ENCODE measurements around the gene GSTCD. TPM values are rescaled to one million over a fixed set of nuclear protein-coding genes. Genes with fewer than 3 reads are reported as not detected.
"Not testable (repeated sequence)": the region's sequence is repeated elsewhere in the genome, so short reads cannot be mapped to it uniquely, and the experiment has no call there.

Gene GSTCD
- total RNA-seq, 2 donors from 2014 or later, result 24.7 to 30.6 TPM

- no peak for TF ChIP-seq CTCF (conservative IDR thresholded peaks at IDR 0.05)
- Histone ChIP-seq H3K4me3 (ENCODE audit: low read length) (no peak overlapping the region), H3K9ac (ENCODE audit: extremely low read depth, low read length, poor library complexity, severe bottlenecking) (no peak overlapping the region), H3K9me3 (ENCODE audit: control insufficient read depth, low read length) (no peaks in the 10 kb centered on the region), H3K36me3 (ENCODE audit: control insufficient read depth, insufficient read depth, low read length) (peaks cover 20% of the 10 kb centered on the region), H3K4me1 (ENCODE audit: control insufficient read depth, insufficient read depth, low read length) (no peaks in the 10 kb centered on the region), H3K27me3 (ENCODE audit: control insufficient read depth, insufficient read depth, low read length, poor library complexity, severe bottlenecking) (no peaks in the 10 kb centered on the region), H3K27ac (ENCODE audit: low read depth, low read length) (no peak overlapping the region)
- Mint-ChIP-seq H3K4me1 (no peaks in the 10 kb centered on the region), H3K36me3 (ENCODE audit: low read depth) (peaks cover 4% of the 10 kb centered on the region), H3K9me3 (no peaks in the 10 kb centered on the region), H3K27ac (no peak overlapping the region), H3K4me3 (no peak overlapping the region), H3K27me3 (ENCODE audit: insufficient read depth) (no peaks in the 10 kb centered on the region)
- WGBS, 2 experiments (ENCODE audit: insufficient coverage in 1 of 2, insufficient read length in 1 of 2), result 96% methylated on average over 2 of the region's 2 CpGs; no CpG with 5 or more reads in 1 of the 2 experiments
- no peak for DNase-seq
Measured at GRCh38 chr4:105843941-105844340, 135.4 kb downstream of the GSTCD start.

- no peak overlapping the region for H3K4me3 Mint-ChIP-seq
- peaks cover 3% of the 10 kb centered on the region for H3K36me3 Mint-ChIP-seq (ENCODE audit: low read depth)
- WGBS, 2 experiments (ENCODE audit: insufficient coverage in 1 of 2, insufficient read length in 1 of 2), result 76 to 87% methylated on average over 2 to 3 of the region's 3 CpGs
- no peak for DNase-seq
- peaks cover 17% of the 10 kb centered on the region for H3K36me3 ChIP-seq (ENCODE audit: control insufficient read depth, insufficient read depth, low read length)
- H3K9ac ChIP-seq (ENCODE audit: extremely low read depth, low read length, poor library complexity, severe bottlenecking), result no peak overlapping the region
- no peaks in the 10 kb centered on the region for H3K4me1 ChIP-seq (ENCODE audit: control insufficient read depth, insufficient read depth, low read length)
- H3K27me3 ChIP-seq (ENCODE audit: control insufficient read depth, insufficient read depth, low read length, poor library complexity, severe bottlenecking), result no peaks in the 10 kb centered on the region
- H3K4me1 Mint-ChIP-seq, result no peaks in the 10 kb centered on the region
- no peak overlapping the region for H3K27ac Mint-ChIP-seq
- no peaks in the 10 kb centered on the region for H3K27me3 Mint-ChIP-seq (ENCODE audit: insufficient read depth)
- H3K4me3 ChIP-seq (ENCODE audit: low read length), result no peak overlapping the region
- TF ChIP-seq CTCF (conservative IDR thresholded peaks at IDR 0.05), result no peak
- no peaks in the 10 kb centered on the region for H3K9me3 Mint-ChIP-seq
- peak overlapping the region; percentile 41 for H3K27ac ChIP-seq (ENCODE audit: low read depth, low read length)
- no peaks in the 10 kb centered on the region for H3K9me3 ChIP-seq (ENCODE audit: control insufficient read depth, low read length)
Measured at GRCh38 chr4:105845559-105845958, 137.0 kb downstream of the GSTCD start.

GRCh38 chr4:105848359-105848758 lies 139.8 kb downstream of the GSTCD start:
- not testable (repeated sequence) for H3K4me1 ChIP-seq (ENCODE audit: control insufficient read depth, insufficient read depth, low read length); H3K27me3 ChIP-seq (ENCODE audit: control insufficient read depth, insufficient read depth, low read length, poor library complexity, severe bottlenecking); H3K27ac Mint-ChIP-seq; H3K4me1 Mint-ChIP-seq; H3K9me3 Mint-ChIP-seq; H3K27me3 Mint-ChIP-seq (ENCODE audit: insufficient read depth); H3K4me3 Mint-ChIP-seq; DNase-seq; H3K36me3 ChIP-seq (ENCODE audit: control insufficient read depth, insufficient read depth, low read length); H3K4me3 ChIP-seq (ENCODE audit: low read length); H3K9me3 ChIP-seq (ENCODE audit: control insufficient read depth, low read length); H3K36me3 Mint-ChIP-seq (ENCODE audit: low read depth); H3K27ac ChIP-seq (ENCODE audit: low read depth, low read length); H3K9ac ChIP-seq (ENCODE audit: extremely low read depth, low read length, poor library complexity, severe bottlenecking)
- 98 to 100% methylated on average over 4 to 5 of the region's 6 CpGs for WGBS, 2 experiments (ENCODE audit: insufficient coverage in 1 of 2, insufficient read length in 1 of 2)

DNA sequence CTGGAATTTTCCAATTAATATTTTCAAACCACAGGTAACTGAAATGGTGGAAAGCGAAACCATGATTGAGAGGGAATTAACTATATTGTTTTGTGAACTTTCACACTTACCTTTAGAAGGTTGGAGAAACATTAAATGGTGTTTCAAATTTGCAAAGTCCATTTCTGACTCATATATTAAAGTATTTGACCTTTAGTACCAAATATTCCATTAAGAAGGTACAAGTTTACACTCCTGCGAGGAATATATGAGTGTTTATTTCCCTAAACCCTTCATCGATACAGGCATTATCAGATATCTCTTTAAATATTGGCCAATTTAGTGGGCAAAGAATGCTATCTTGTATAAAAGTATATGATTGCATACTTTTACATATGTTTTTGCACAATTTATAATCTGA lies 142.6 kb downstream of the GSTCD start:
- Histone ChIP-seq H3K36me3 (ENCODE audit: control insufficient read depth, insufficient read depth, low read length) (peaks cover 4% of the 10 kb centered on the region), H3K4me3 (ENCODE audit: low read length) (no peak overlapping the region), H3K9me3 (ENCODE audit: control insufficient read depth, low read length) (no peaks in the 10 kb centered on the region), H3K9ac (ENCODE audit: extremely low read depth, low read length, poor library complexity, severe bottlenecking) (no peak overlapping the region), H3K4me1 (ENCODE audit: control insufficient read depth, insufficient read depth, low read length) (no peaks in the 10 kb centered on the region), H3K27ac (ENCODE audit: low read depth, low read length) (no peak overlapping the region), H3K27me3 (ENCODE audit: control insufficient read depth, insufficient read depth, low read length, poor library complexity, severe bottlenecking) (no peaks in the 10 kb centered on the region)
- H3K27me3 Mint-ChIP-seq (ENCODE audit: insufficient read depth), result no peaks in the 10 kb centered on the region
- H3K27ac Mint-ChIP-seq, result no peak overlapping the region
- no peak overlapping the region for H3K4me3 Mint-ChIP-seq
- no peak for TF ChIP-seq CTCF (conservative IDR thresholded peaks at IDR 0.05)
- WGBS, 2 experiments (ENCODE audit: insufficient coverage in 1 of 2, insufficient read length in 1 of 2), result 94% methylated on average over 2 of the region's 3 CpGs; no CpG with 5 or more reads in 1 of the 2 experiments
- DNase-seq, result no peak
- peaks cover 15% of the 10 kb centered on the region for H3K36me3 Mint-ChIP-seq (ENCODE audit: low read depth)
- H3K9me3 Mint-ChIP-seq, result peaks cover 25% of the 10 kb centered on the region
- no peaks in the 10 kb centered on the region for H3K4me1 Mint-ChIP-seq

DNA sequence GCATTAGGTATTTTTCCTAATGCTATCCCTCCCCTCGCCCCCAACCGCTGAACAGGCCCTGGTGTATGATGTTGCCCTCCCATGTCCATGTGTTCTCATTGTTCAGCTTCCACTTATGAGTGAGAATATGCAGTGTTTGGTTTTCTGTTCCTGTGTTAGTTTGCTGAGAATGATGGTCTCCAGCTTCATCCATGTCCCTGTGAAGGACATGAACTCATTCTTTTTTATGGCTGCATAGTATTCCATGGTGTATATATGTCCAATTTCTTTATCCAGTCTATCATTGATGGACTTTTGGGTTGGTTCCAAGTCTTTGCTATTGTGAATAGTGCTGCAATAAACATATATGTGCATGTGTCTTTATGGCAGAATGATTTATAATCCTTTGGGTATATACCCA lies 143.6 kb downstream of the GSTCD start:
- not testable (repeated sequence) for H3K27ac Mint-ChIP-seq; H3K4me1 Mint-ChIP-seq; H3K9me3 ChIP-seq (ENCODE audit: control insufficient read depth, low read length); H3K27me3 Mint-ChIP-seq (ENCODE audit: insufficient read depth); H3K36me3 ChIP-seq (ENCODE audit: control insufficient read depth, insufficient read depth, low read length); H3K4me3 ChIP-seq (ENCODE audit: low read length); H3K9ac ChIP-seq (ENCODE audit: extremely low read depth, low read length, poor library complexity, severe bottlenecking); DNase-seq; H3K27ac ChIP-seq (ENCODE audit: low read depth, low read length); H3K4me3 Mint-ChIP-seq; H3K4me1 ChIP-seq (ENCODE audit: control insufficient read depth, insufficient read depth, low read length); H3K27me3 ChIP-seq (ENCODE audit: control insufficient read depth, insufficient read depth, low read length, poor library complexity, severe bottlenecking)
- Mint-ChIP-seq H3K36me3 (ENCODE audit: low read depth) (peaks cover 23% of the 10 kb centered on the region), H3K9me3 (peaks cover 33% of the 10 kb centered on the region)
- WGBS, 2 experiments (ENCODE audit: insufficient coverage in 1 of 2, insufficient read length in 1 of 2), result 100% methylated on average over 2 of the region's 2 CpGs; no CpG with 5 or more reads in 1 of the 2 experiments
